ENCODE results near the gene SULT1A3. TPM values are rescaled to one million over a fixed set of nuclear protein-coding genes. Genes with fewer than 3 reads are reported as not detected.
"Not testable (repeated sequence)": the region's sequence is repeated elsewhere in the genome, so short reads cannot be mapped to it uniquely, and the experiment has no call there.

The SULT1A3 gene
- 10 to 100 TPM; 17.4 to 18.9 TPM for total RNA-seq

GRCh38 chr16:30199049-30199448, at the start of gene SULT1A3:
SULT1A3 (plus strand) TSS chr16:30199255; CDS start chr16:30200729, 1,474 bp downstream.
- H3K9me3 Mint-ChIP-seq (ENCODE audit: low read depth); H3K4me3 Mint-ChIP-seq; POLR2A ChIA-PET; H3K36me3 Mint-ChIP-seq (ENCODE audit: low read depth); CTCF ChIA-PET; DNase-seq; intact Hi-C loops (cut with DNase I, micrococcal nuclease); H3K4me1 Mint-ChIP-seq; ATAC-seq; H3K27me3 Mint-ChIP-seq; H3K27ac Mint-ChIP-seq: not testable (repeated sequence)

GRCh38 chr16:30151091-30151490, 48.0 kb upstream of the SULT1A3 start:
- POLR2A ChIA-PET: no interaction called here
- no peak overlapping the region for H3K4me3 Mint-ChIP-seq
- ATAC-seq (no peak), DNase-seq (no peak)
- H3K9me3 Mint-ChIP-seq (ENCODE audit: low read depth): peaks cover 4% of the 10 kb centered on the region
- H3K36me3 Mint-ChIP-seq (ENCODE audit: low read depth): no peaks in the 10 kb centered on the region
- CTCF ChIA-PET: interaction anchor here (0.9 to 1.6 kb wide), 2 partner anchors 10 to 13 kb away, joined by 3 read pairs; no protein-coding TSS in a partner anchor
- no peak overlapping the region for H3K27ac Mint-ChIP-seq
- H3K4me1 Mint-ChIP-seq: no peaks in the 10 kb centered on the region
- no peaks in the 10 kb centered on the region for H3K27me3 Mint-ChIP-seq
- intact Hi-C loops (cut with DNase I, micrococcal nuclease): no loop called here

- intact Hi-C loops (cut with DNase I, micrococcal nuclease): no loop called here
- no peak for DNase-seq
- Mint-ChIP-seq H3K9me3 (ENCODE audit: low read depth) (peaks cover 4% of the 10 kb centered on the region), H3K4me3 (no peak overlapping the region), H3K36me3 (ENCODE audit: low read depth) (no peaks in the 10 kb centered on the region), H3K27ac (no peak overlapping the region), H3K4me1 (no peaks in the 10 kb centered on the region), H3K27me3 (no peaks in the 10 kb centered on the region)
- POLR2A ChIA-PET: no interaction called here
- CTCF ChIA-PET: interaction anchor here (0.7 to 1.6 kb wide), 4 partner anchors 8 to 503 kb away, joined by 3 to 4 read pairs (median 3); no protein-coding TSS in a partner anchor
- ATAC-seq: no peak
Observed at GRCh38 chr16:30152517-30152916, 46.5 kb upstream of the SULT1A3 start.

GRCh38 chr16:30155188-30155587, 43.9 kb upstream of the SULT1A3 start:
- no peak for ATAC-seq
- CTCF ChIA-PET: interaction anchor here (0.7 to 1.1 kb wide), 3 partner anchors 13 to 227 kb away, joined by 3 to 6 read pairs (median 4); partner anchors contain the start of gene TBX6
- no peaks in the 10 kb centered on the region for H3K9me3 Mint-ChIP-seq (ENCODE audit: low read depth)
- POLR2A ChIA-PET: no interaction called here
- no peak for DNase-seq
- H3K4me3 Mint-ChIP-seq: no peak overlapping the region
- intact Hi-C loops (cut with DNase I, micrococcal nuclease): no loop called here
- no peak overlapping the region for H3K27ac Mint-ChIP-seq
- no peaks in the 10 kb centered on the region for H3K27me3 Mint-ChIP-seq
- no peaks in the 10 kb centered on the region for H3K4me1 Mint-ChIP-seq
- H3K36me3 Mint-ChIP-seq (ENCODE audit: low read depth): no peaks in the 10 kb centered on the region

- ATAC-seq (no peak), DNase-seq (no peak)
- H3K4me1 Mint-ChIP-seq: no peaks in the 10 kb centered on the region
- no peak overlapping the region for H3K27ac Mint-ChIP-seq
- intact Hi-C loops (cut with DNase I, micrococcal nuclease): no loop called here
- H3K9me3 Mint-ChIP-seq (ENCODE audit: low read depth): no peaks in the 10 kb centered on the region
- CTCF ChIA-PET: interaction anchor here (0.6 to 0.7 kb wide), 2 partner anchors 22 to 64 kb away, joined by 3 read pairs; no protein-coding TSS in a partner anchor
- H3K36me3 Mint-ChIP-seq (ENCODE audit: low read depth): no peaks in the 10 kb centered on the region
- POLR2A ChIA-PET: no interaction called here
- H3K27me3 Mint-ChIP-seq: no peaks in the 10 kb centered on the region
- H3K4me3 Mint-ChIP-seq: no peak overlapping the region
Observed at GRCh38 chr16:30157214-30157613, 41.8 kb upstream of the SULT1A3 start.

- ATAC-seq (no peak), DNase-seq (no peak)
- CTCF ChIA-PET: interaction anchor here (0.7 kb wide), 2 partner anchors 12 to 336 kb away, joined by 3 read pairs; no protein-coding TSS in a partner anchor
- Mint-ChIP-seq H3K4me3 (no peak overlapping the region), H3K9me3 (ENCODE audit: low read depth) (no peaks in the 10 kb centered on the region), H3K36me3 (ENCODE audit: low read depth) (no peaks in the 10 kb centered on the region), H3K27me3 (no peaks in the 10 kb centered on the region), H3K4me1 (peaks cover 19% of the 10 kb centered on the region), H3K27ac (no peak overlapping the region)
- intact Hi-C loops (cut with DNase I, micrococcal nuclease): no loop called here
- POLR2A ChIA-PET: no interaction called here
Observed at GRCh38 chr16:30163538-30163937, 35.5 kb upstream of the SULT1A3 start.

GRCh38 chr16:30166202-30166902, 32.7 kb upstream of the SULT1A3 start:
- Mint-ChIP-seq H3K27ac (no peak overlapping the region), H3K4me1 (peaks cover 19% of the 10 kb centered on the region), H3K36me3 (ENCODE audit: low read depth) (no peaks in the 10 kb centered on the region), H3K27me3 (no peaks in the 10 kb centered on the region), H3K9me3 (ENCODE audit: low read depth) (no peaks in the 10 kb centered on the region), H3K4me3 (no peak overlapping the region)
- intact Hi-C loops (cut with DNase I, micrococcal nuclease): no loop called here
- DNase-seq (no peak), ATAC-seq (peak; percentile 39)
- POLR2A ChIA-PET: no interaction called here
- CTCF ChIA-PET: interaction anchor here (0.6 kb wide), 1 partner anchor 267 kb away, joined by 3 read pairs; the partner anchor contains the start of gene SEZ6L2

- H3K27me3 Mint-ChIP-seq; H3K27ac Mint-ChIP-seq; H3K36me3 Mint-ChIP-seq (ENCODE audit: low read depth); POLR2A ChIA-PET; intact Hi-C loops (cut with DNase I, micrococcal nuclease); ATAC-seq; H3K4me3 Mint-ChIP-seq; DNase-seq; H3K9me3 Mint-ChIP-seq (ENCODE audit: low read depth): not testable (repeated sequence)
- H3K4me1 Mint-ChIP-seq: peaks cover 16% of the 10 kb centered on the region
- CTCF ChIA-PET: interaction anchor here (0.6 kb wide), 1 partner anchor 17 kb away, joined by 3 read pairs; no protein-coding TSS in a partner anchor
Observed at GRCh38 chr16:30168746-30169145, 30.3 kb upstream of the SULT1A3 start.

- H3K4me3 Mint-ChIP-seq; H3K27ac Mint-ChIP-seq; H3K9me3 Mint-ChIP-seq (ENCODE audit: low read depth); ATAC-seq; intact Hi-C loops (cut with DNase I, micrococcal nuclease); DNase-seq; POLR2A ChIA-PET; CTCF ChIA-PET; H3K36me3 Mint-ChIP-seq (ENCODE audit: low read depth); H3K27me3 Mint-ChIP-seq: not testable (repeated sequence)
- H3K4me1 Mint-ChIP-seq: peaks cover 16% of the 10 kb centered on the region
Observed at GRCh38 chr16:30169416-30169815, 29.6 kb upstream of the SULT1A3 start.

- CTCF ChIA-PET; ATAC-seq; H3K27ac Mint-ChIP-seq; H3K36me3 Mint-ChIP-seq (ENCODE audit: low read depth); H3K4me3 Mint-ChIP-seq; H3K27me3 Mint-ChIP-seq; intact Hi-C loops (cut with DNase I, micrococcal nuclease); POLR2A ChIA-PET; H3K9me3 Mint-ChIP-seq (ENCODE audit: low read depth); DNase-seq: not testable (repeated sequence)
- peaks cover 13% of the 10 kb centered on the region for H3K4me1 Mint-ChIP-seq
Observed at GRCh38 chr16:30170145-30170544, 28.9 kb upstream of the SULT1A3 start.

- Mint-ChIP-seq H3K9me3 (ENCODE audit: low read depth) (no peaks in the 10 kb centered on the region), H3K4me1 (no peaks in the 10 kb centered on the region), H3K27ac (no peak overlapping the region), H3K4me3 (no peak overlapping the region), H3K36me3 (ENCODE audit: low read depth) (no peaks in the 10 kb centered on the region), H3K27me3 (no peaks in the 10 kb centered on the region)
- DNase-seq (no peak), ATAC-seq (no peak)
- intact Hi-C loops (cut with DNase I, micrococcal nuclease): no loop called here
- ChIA-PET POLR2A (interaction anchor here (0.7 kb wide), 1 partner anchor 83 kb away, joined by 3 read pairs; no protein-coding TSS in a partner anchor), CTCF (no interaction called here)
Observed at GRCh38 chr16:30173054-30173453, 26.0 kb upstream of the SULT1A3 start.

- H3K27ac Mint-ChIP-seq; H3K4me1 Mint-ChIP-seq; H3K4me3 Mint-ChIP-seq; H3K36me3 Mint-ChIP-seq (ENCODE audit: low read depth); intact Hi-C loops (cut with DNase I, micrococcal nuclease); POLR2A ChIA-PET; ATAC-seq; H3K9me3 Mint-ChIP-seq (ENCODE audit: low read depth); DNase-seq; H3K27me3 Mint-ChIP-seq: not testable (repeated sequence)
- CTCF ChIA-PET: interaction anchor here (0.7 kb wide), 1 partner anchor 40 kb away, joined by 3 read pairs; no protein-coding TSS in a partner anchor
Observed at GRCh38 chr16:30176876-30177275, 22.2 kb upstream of the SULT1A3 start.
